ENCODE results near the gene KLHL42. TPM values are rescaled to one million over a fixed set of nuclear protein-coding genes. Genes with fewer than 3 reads are reported as not detected.
"Not testable (repeated sequence)": the region's sequence is repeated elsewhere in the genome, so short reads cannot be mapped to it uniquely, and the experiment has no call there.

Gene KLHL42
- total RNA-seq, 1 donor from 2014 or later, result 28.0 TPM

- DNase-seq (ENCODE audit: low read depth, low spot score), result no peak
Observed at GRCh38 chr12:27817766-27818165, 37.7 kb downstream of the KLHL42 start.

- no peak for DNase-seq (ENCODE audit: low read depth, low spot score)
Observed at GRCh38 chr12:27818401-27818918, 38.4 kb downstream of the KLHL42 start.

- DNase-seq (ENCODE audit: low read depth, low spot score), result no peak
Observed at GRCh38 chr12:27820564-27820963, 40.5 kb downstream of the KLHL42 start.

GRCh38 chr12:27821259-27821973, 41.4 kb downstream of the KLHL42 start:
- peak; percentile 69 for DNase-seq (ENCODE audit: low read depth, low spot score)

- DNase-seq (ENCODE audit: low read depth, low spot score), result peak; percentile 93
Observed at GRCh38 chr12:27822076-27822712, 42.2 kb downstream of the KLHL42 start.

GRCh38 chr12:27823038-27823437, 43.0 kb downstream of the KLHL42 start:
- no peak for DNase-seq (ENCODE audit: low read depth, low spot score)

- DNase-seq (ENCODE audit: low read depth, low spot score), result no peak
Observed at GRCh38 chr12:27824126-27824842, 44.3 kb downstream of the KLHL42 start.

- no peak for DNase-seq (ENCODE audit: low read depth, low spot score)
Observed at GRCh38 chr12:27826076-27826475, 46.0 kb downstream of the KLHL42 start.

GRCh38 chr12:27828196-27828595, 48.2 kb downstream of the KLHL42 start:
- no peak for DNase-seq (ENCODE audit: low read depth, low spot score)

- DNase-seq (ENCODE audit: low read depth, low spot score), result no peak
Observed at GRCh38 chr12:27838543-27839185, 58.6 kb downstream of the KLHL42 start.

GRCh38 chr12:27840229-27840999, 60.4 kb downstream of the KLHL42 start:
- DNase-seq (ENCODE audit: low read depth, low spot score), result no peak

- DNase-seq (ENCODE audit: low read depth, low spot score), result no peak
Observed at GRCh38 chr12:27841392-27841882, 61.4 kb downstream of the KLHL42 start.

GRCh38 chr12:27843714-27844245, 63.7 kb downstream of the KLHL42 start:
- no peak for DNase-seq (ENCODE audit: low read depth, low spot score)

GRCh38 chr12:27844366-27845090, 64.5 kb downstream of the KLHL42 start:
- no peak for DNase-seq (ENCODE audit: low read depth, low spot score)

- no peak for DNase-seq (ENCODE audit: low read depth, low spot score)
Observed at GRCh38 chr12:27845187-27845586, 65.2 kb downstream of the KLHL42 start.

GRCh38 chr12:27845706-27846105, 65.7 kb downstream of the KLHL42 start:
- not testable (repeated sequence) for DNase-seq (ENCODE audit: low read depth, low spot score)

- DNase-seq (ENCODE audit: low read depth, low spot score), result not testable (repeated sequence)
Observed at GRCh38 chr12:27847293-27847692, 67.3 kb downstream of the KLHL42 start.

- DNase-seq (ENCODE audit: low read depth, low spot score), result no peak
Observed at GRCh38 chr12:27851311-27851710, 71.3 kb downstream of the KLHL42 start.

GRCh38 chr12:27852117-27852516, 72.1 kb downstream of the KLHL42 start:
- DNase-seq (ENCODE audit: low read depth, low spot score), result no peak
